IPS DF 4.7 (cell line): ENCODE results near the gene DPF3.

Experiments used
- DNase-seq: peaks from one replicate; pipeline ENCODE4 v3.0.0-alpha.2; 2013; ENCODE audit warnings: low spot score; ENCODE audit errors: extremely low read depth

DPF3 gene

DNA sequence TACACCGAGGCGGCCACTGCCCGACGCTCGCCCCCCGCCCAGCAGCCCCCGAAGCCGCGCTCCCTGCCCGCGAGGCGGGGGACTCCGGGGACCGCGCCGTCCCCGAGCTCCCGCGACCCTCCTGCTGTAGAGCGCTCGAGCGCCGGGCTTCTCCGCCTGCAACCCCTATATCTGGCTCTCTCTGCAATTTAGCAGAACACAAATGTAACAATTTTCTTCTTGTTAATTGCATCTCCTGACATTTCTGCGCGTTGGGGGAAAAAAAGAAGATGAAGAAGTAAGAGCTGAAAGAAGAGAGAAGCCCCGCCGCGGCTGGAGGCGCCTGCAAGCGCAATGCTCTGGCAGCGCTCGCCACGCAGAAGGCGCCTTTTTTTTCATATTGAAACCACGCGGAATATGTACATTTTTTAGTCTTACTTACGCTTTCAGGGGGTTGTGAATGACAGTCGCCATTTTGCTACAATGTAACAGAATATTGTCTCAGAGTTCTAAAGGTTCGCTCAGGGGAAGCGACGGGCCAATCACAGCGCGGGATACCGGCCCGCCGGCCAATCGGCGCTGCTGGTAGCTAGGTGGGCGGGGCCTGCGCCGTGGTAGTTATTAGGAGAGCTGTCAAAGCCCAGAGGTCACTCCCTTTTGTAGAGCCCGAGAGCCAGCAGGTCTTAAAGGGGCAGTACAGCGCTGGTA, at the start of gene DPF3:
TSS of gene DPF3 (minus strand) at position 466 of the 687 bp plus-strand sequence. CDS start at position 453, 13 bp downstream.
- peak; percentile 90 for DNase-seq

- no peak for DNase-seq
Measured at GRCh38 chr14:72942934-72943333, 49.0 kb upstream of the DPF3 start.

GRCh38 chr14:72941286-72941985, 47.5 kb upstream of the DPF3 start:
- DNase-seq = no peak

- no peak for DNase-seq
Measured at GRCh38 chr14:72939630-72940029, 45.7 kb upstream of the DPF3 start.

DNA sequence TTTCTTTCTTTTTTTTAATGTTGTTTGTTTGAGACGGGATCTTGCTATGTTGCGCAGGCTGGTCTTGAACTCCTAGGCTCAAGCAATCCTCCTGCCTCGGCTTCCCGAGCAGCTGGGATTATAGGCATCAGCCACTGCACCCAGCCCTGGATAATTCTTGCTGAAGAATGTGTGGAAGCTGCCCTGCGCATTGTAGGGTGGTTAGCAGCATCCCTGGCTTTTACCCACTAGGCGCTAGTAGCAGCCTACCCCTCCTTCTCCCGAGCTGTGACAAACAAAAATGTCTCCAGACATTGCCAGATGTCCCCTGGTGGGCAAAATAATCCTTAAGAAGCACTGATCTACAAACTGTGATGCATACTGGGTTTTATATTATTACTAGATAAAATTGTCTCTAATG, 39.0 kb upstream of the DPF3 start:
- no peak for DNase-seq

GRCh38 chr14:72929316-72930080, 35.6 kb upstream of the DPF3 start:
- no peak for DNase-seq

DNA sequence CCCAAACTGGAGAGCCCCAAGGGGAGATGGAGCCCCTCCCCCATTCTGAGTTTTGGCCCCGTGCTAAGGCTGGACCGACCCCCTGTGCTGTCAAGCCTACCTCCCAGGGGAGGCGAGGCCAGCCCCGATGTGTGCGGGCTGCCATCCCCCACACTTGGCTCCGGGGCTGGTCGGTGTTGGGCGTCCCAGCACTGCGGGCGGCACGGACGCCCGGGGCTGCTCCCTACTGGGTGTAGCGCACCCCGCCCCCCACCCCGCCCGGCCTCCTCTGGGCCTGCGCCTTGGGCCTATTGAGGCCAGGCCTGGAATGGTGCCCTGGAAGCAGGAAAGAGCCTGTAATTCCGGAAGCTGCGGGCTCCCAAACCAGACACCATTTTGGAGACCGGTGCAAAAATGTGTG, 35.0 kb upstream of the DPF3 start:
- no peak for DNase-seq

GRCh38 chr14:72926292-72927028, 32.6 kb upstream of the DPF3 start, which contains the start of gene DCAF4:
TSS of gene DCAF4 (plus strand) at chr14:72926464. CDS start at chr14:72937979, 11,515 bp downstream.
- DNase-seq = peak; percentile 92

- DNase-seq = no peak
Measured at GRCh38 chr14:72925815-72926291, 32.0 kb upstream of the DPF3 start.

- DNase-seq = no peak
Measured at GRCh38 chr14:72925171-72925759, 31.4 kb upstream of the DPF3 start.

- no peak for DNase-seq
Measured at GRCh38 chr14:72924337-72924736, 30.4 kb upstream of the DPF3 start.

GRCh38 chr14:72921396-72921795, 27.5 kb upstream of the DPF3 start:
- no peak for DNase-seq

DNA sequence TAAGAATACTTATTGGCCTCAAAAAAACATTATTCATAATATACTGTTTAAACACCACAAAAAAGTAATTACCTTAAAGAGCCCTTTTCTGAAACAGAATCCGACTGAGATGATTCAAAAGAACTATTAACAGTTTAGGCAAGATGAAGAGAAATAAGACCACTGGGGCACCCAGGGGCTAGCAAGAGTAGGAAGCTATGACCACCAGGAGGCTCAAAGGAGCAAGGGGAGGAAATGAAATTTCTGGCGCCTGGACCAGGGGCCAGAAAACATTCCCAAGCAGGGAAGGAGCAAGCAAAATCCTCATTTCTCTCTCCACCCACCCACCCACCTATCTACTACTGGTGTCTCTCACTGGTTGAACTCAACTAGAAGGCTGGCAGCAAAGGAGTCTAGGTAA, 26.1 kb upstream of the DPF3 start:
- no peak for DNase-seq

DNA sequence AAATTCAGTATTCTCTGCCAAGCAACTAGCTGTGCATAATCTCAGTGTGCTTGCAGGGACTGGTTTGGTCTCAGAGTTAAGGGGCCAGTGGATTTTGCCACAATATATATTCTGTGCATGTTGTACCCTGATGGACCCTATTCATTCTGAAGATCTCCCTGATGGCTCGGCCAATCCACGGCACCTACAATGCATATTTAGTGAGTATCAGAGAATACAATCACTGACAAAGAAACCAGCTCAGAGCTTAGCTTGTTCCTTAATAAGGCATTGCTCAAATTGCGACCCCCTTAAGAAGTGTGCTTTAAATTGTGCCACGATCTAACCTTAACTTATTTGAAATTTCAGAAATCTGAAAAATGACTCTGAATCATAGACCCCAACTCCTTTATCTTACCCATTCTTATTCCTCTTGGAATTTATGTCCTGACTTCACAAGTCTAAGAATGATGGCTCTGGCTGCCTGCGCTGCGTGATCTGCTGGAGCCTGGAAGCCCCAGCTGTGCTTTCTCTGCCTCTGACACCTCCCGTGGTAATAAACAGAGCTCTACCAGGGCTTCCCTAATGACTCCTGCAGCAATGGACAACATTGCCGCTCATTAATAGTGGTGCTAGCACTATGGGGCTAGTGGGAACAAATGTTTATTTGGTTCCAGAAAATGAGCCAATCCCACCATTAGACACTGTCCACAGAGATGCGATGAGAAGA, 23.3 kb upstream of the DPF3 start:
- DNase-seq = no peak

DNA sequence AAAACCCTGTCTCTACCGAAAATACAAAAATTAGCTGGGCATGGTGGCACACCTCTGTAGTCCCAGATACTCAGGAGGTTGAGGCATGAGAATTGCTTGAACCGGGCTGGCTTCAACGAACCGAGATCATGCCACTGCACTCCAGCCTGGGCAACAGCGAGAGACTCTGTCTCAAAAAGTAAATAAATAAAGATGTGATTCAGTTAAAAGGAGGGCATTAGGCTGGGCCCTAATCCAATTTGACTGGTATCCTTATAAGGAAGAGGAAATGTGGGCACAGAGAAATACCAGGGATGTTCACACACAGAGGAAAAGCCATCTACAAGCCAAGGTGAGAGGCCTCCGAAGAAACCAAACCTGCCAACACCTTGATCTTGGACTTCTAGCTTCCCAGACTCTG, 22.3 kb upstream of the DPF3 start:
- DNase-seq = no peak

GRCh38 chr14:72913809-72914208, 19.9 kb upstream of the DPF3 start:
- DNase-seq = no peak

DNA sequence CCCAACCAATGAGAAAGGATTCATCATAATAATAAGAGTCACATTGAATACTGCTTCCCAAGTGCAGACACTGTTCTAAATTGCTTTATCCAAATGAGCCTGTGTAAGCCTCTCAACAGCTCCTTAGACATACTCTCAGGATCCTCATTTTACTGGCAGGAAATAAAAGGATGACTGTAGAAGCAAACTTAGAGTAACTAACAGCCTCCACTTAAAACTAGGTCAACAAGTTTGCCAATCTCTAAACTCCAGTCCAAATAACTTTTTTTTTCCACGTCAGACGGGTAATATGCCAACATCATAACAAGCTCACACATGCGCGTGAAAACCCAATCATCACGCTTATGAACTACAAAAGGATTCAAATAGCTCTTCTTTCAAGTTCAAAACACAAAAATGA, 15.3 kb upstream of the DPF3 start:
- DNase-seq = no peak

DNA sequence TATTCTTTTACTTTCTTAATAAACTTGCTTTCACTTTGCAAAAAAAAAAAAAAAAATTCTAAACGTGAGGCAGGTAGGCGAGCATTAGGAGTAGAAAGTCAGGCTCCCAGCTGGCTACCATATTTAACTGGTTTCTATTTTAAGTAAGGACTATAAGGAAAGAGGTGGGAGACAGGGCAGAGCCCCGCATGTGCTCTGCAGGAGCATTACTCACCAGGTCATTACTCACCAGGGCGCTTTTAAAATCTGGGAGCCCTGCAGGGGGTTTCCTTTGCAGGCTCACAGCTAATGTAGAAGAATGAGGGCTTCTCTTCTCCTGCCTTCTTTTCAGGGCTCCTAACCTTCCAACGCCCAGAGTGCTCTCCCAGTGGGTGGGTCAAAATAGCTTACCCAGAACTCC, 14.0 kb upstream of the DPF3 start:
- DNase-seq = no peak

DNA sequence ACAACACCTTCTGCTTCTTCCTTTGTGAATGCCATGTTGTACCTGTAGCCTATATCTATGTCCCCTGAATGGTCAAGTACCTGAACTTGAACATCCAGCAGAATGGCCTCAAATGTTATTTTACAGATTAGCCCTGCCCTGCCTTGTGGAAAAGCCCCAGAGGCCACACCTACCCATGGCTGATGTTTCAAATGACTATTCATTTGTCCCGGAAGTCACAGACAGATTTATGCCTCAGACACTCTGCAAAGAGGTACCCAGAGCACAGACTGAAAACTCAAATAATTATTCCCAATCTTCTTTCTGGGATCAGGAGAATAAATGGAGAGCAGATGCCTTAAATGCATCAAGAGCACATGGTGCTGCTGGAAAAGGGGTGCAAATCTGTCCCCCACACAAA, 13.0 kb upstream of the DPF3 start:
- DNase-seq = no peak

- no peak for DNase-seq
Measured at GRCh38 chr14:72906316-72906715, 12.4 kb upstream of the DPF3 start.
